H1 (cell line): ENCODE measurements around the gene PRKG2.

Experiments used
- ATF2 ChIP-seq: IDR thresholded peaks from 2 replicates; pipeline ENCODE4 v1.6.1; 2012; ENCODE audit warnings: low read length, inconsistent platforms
- CTCF ChIP-seq, 3 experiments: IDR thresholded peaks; 1 replicate in 2 of 3; 2 replicates in 1 of 3; pipeline versions ENCODE4 v1.5.1 to v1.6.1; 2011; ENCODE audit warnings: low read length in 3 of 3, mild to moderate bottlenecking in 3 of 3, inconsistent platforms in 2 of 3, low read depth in 1 of 3, moderate library complexity in 1 of 3; ENCODE audit not compliant: insufficient read depth in 1 of 3; ENCODE audit errors: control extremely low read depth in 1 of 3
- EZH2 ChIP-seq: fragments of 200-600 bp; sonication (generic); IDR thresholded peaks from 2 replicates; pipeline ENCODE4 v1.7.1; 2012; ENCODE audit warnings: low read depth, mild to moderate bottlenecking, moderate library complexity, low read length, inconsistent platforms; ENCODE audit not compliant: severe bottlenecking
- GTF2F1 ChIP-seq: IDR thresholded peaks from 2 replicates; pipeline ENCODE4 v1.6.1; 2012; ENCODE audit warnings: low read depth, low read length, improper control_type of control experiment, borderline replicate concordance
- POLR2A ChIP-seq, 2 experiments: IDR thresholded peaks; 1 replicate in 1 of 2; 2 replicates in 1 of 2; pipeline ENCODE4 v1.6.1; 2011; ENCODE audit warnings: low read depth in 2 of 2, low read length in 2 of 2, mild to moderate bottlenecking in 2 of 2; ENCODE audit errors: control extremely low read depth in 1 of 2
- TAF1 ChIP-seq: IDR thresholded peaks from 2 replicates; pipeline ENCODE4 v1.6.1; 2011; ENCODE audit warnings: mild to moderate bottlenecking, low read depth, low read length
- YY1 ChIP-seq: IDR thresholded peaks from 2 replicates; pipeline ENCODE4 v1.6.1; 2011; ENCODE audit warnings: low read depth, mild to moderate bottlenecking, low read length

- TF ChIP-seq POLR2A (IDR thresholded peaks at IDR 0.05; ENCODE audit: control extremely low read depth in 1 of 2, low read depth in 2 of 2, low read length in 2 of 2) (no peak), YY1 (no peak), GTF2F1 (no peak), CTCF (IDR thresholded peaks at IDR 0.05; ENCODE audit: control extremely low read depth in 1 of 3, insufficient read depth in 1 of 3, low read depth in 1 of 3, low read length in 3 of 3) (no peak), EZH2 (no peak), ATF2 (no peak), TAF1 (no peak)
Observed at GRCh38 chr4:81180916-81181315, 34.1 kb downstream of the PRKG2 start.
